Endodermal cell (in vitro differentiated cells): ENCODE measurements around the gene ENC1. TPM values are rescaled to one million over a fixed set of nuclear protein-coding genes. Genes with fewer than 3 reads are reported as not detected.

Experiments used
- DNase-seq: peaks from one replicate; pipeline ENCODE4 v3.0.0-alpha.2; 2017
- H3K27ac ChIP-seq: 2 replicates; pipeline ENCODE4 v1.5.1; 2013; ENCODE audit warnings: mild to moderate bottlenecking, low read depth, low read length, moderate library complexity
- H3K27me3 ChIP-seq: 2 replicates; pipeline ENCODE4 v1.6.1; 2013; ENCODE audit warnings: mild to moderate bottlenecking, low read length, moderate library complexity; ENCODE audit not compliant: insufficient read depth, control insufficient read depth, poor library complexity, severe bottlenecking
- H3K36me3 ChIP-seq: 2 replicates; pipeline ENCODE4 v1.7.0; 2013; ENCODE audit warnings: mild to moderate bottlenecking, low read length, moderate library complexity; ENCODE audit not compliant: control insufficient read depth, insufficient read depth
- H3K4me1 ChIP-seq: one replicate; pipeline ENCODE4 v1.7.0; 2013; ENCODE audit warnings: low read length; ENCODE audit not compliant: control insufficient read depth, insufficient read depth
- H3K4me3 ChIP-seq: 2 replicates; pipeline ENCODE4 v1.5.1; 2013; ENCODE audit warnings: mild to moderate bottlenecking, low read length, moderate library complexity
- H3K9ac ChIP-seq: 2 replicates; pipeline ENCODE4 v1.6.1; 2013; ENCODE audit warnings: mild to moderate bottlenecking, low read length, moderate library complexity; ENCODE audit not compliant: poor library complexity, severe bottlenecking; ENCODE audit errors: extremely low read depth
- H3K9me3 ChIP-seq: 2 replicates; pipeline ENCODE4 v1.6.1; 2013; ENCODE audit warnings: mild to moderate bottlenecking, low read length, moderate library complexity; ENCODE audit not compliant: control insufficient read depth
- H3K27ac Mint-ChIP-seq: 2 replicates; pipeline ENCODE4 v1.8.0; 2020; ENCODE audit warnings: mixed read lengths
- H3K27me3 Mint-ChIP-seq: 2 replicates; pipeline ENCODE4 v1.8.0; 2021; ENCODE audit warnings: mild to moderate bottlenecking, mixed read lengths; ENCODE audit not compliant: insufficient read depth
- H3K36me3 Mint-ChIP-seq: 2 replicates; pipeline ENCODE4 v1.8.0; 2020; ENCODE audit warnings: low read depth, mixed read lengths
- H3K4me1 Mint-ChIP-seq: 2 replicates; pipeline ENCODE4 v1.8.0; 2020; ENCODE audit warnings: mixed read lengths
- H3K4me3 Mint-ChIP-seq: 2 replicates; pipeline ENCODE4 v1.8.0; 2020; ENCODE audit warnings: mild to moderate bottlenecking, moderate library complexity, mixed read lengths
- H3K9me3 Mint-ChIP-seq: 2 replicates; pipeline ENCODE4 v1.8.0; 2020; ENCODE audit warnings: mild to moderate bottlenecking, mixed read lengths
- CTCF ChIP-seq: fragments of 200-600 bp; sonication (generic); conservative IDR thresholded peaks from 2 replicates; pipeline ENCODE4 v1.5.0; 2021; ENCODE audit warnings: antibody characterized with exemption, mild to moderate bottlenecking
- WGBS, 2 experiments: methylation state at CpG; one replicate each; pipeline versions ENCODE4 v1.1.5 to v1.1.7; 2013; ENCODE audit warnings: missing lambda C conversion rate in 2 of 2, mixed read lengths in 1 of 2; ENCODE audit not compliant: insufficient coverage in 1 of 2, insufficient read length in 1 of 2; 5-methylcytosine and 5-hydroxymethylcytosine counted together
- total RNA-seq, 2 donors: library from RNA; stranded (reverse); fragmentation: NEBNext Ultra II Directional in 1 of 2; extraction: Animal tissue kit (Norgen Biotek cat#: 25700) in 1 of 2; gene quantifications; 2 replicates in 1 of 2; 3 replicates in 1 of 2; pipeline ENCODE4 v1.2.1, GENCODE V29; 2021

The ENC1 gene
- total RNA-seq, 2 donors from 2014 or later = 64.2 to 70.8 TPM

DNA sequence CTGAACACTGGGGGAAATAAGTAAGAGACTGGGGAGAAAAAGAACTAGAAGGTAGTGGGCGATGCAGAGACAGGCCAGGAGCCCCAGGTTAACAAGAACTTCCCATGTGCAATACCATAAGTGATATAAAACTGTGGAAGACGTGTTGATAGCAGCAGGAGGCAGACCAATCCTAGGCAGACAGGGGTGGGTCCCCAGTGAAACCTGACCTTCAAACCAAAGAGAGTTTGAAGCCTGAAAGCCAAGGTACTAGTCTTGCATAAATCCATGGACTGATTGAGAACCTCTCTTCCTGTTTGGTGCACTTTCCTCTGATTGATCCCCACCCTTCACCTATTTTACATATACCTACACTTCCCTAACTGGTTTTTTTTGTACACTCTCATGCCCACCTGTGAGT lies 29.3 kb upstream of the ENC1 start:
- H3K9me3 ChIP-seq = peaks cover 5% of the 10 kb centered on the region
- Mint-ChIP-seq H3K36me3 (no peaks in the 10 kb centered on the region), H3K4me3 (no peak overlapping the region), H3K27me3 (no peaks in the 10 kb centered on the region), H3K4me1 (peaks cover 5% of the 10 kb centered on the region), H3K27ac (no peak overlapping the region), H3K9me3 (no peaks in the 10 kb centered on the region)
- H3K36me3 ChIP-seq = no peaks in the 10 kb centered on the region
- WGBS, 2 experiments = 93 to 94% methylated on average over 2 of the region's 2 CpGs
- no peak for TF ChIP-seq CTCF
- H3K9ac ChIP-seq = no peak overlapping the region
- no peak overlapping the region for H3K27ac ChIP-seq
- H3K4me3 ChIP-seq = no peak overlapping the region
- no peak for DNase-seq
- no peaks in the 10 kb centered on the region for H3K4me1 ChIP-seq
- H3K27me3 ChIP-seq = no peaks in the 10 kb centered on the region

GRCh38 chr5:74667396-74667795 lies 26.9 kb upstream of the ENC1 start:
- peaks cover 5% of the 10 kb centered on the region for H3K4me1 Mint-ChIP-seq
- peaks cover 5% of the 10 kb centered on the region for H3K9me3 ChIP-seq
- H3K4me3 ChIP-seq = no peak overlapping the region
- no peak for TF ChIP-seq CTCF
- no peak overlapping the region for H3K4me3 Mint-ChIP-seq
- no peaks in the 10 kb centered on the region for H3K27me3 Mint-ChIP-seq
- no peak overlapping the region for H3K27ac Mint-ChIP-seq
- no peak for DNase-seq
- H3K4me1 ChIP-seq = no peaks in the 10 kb centered on the region
- H3K36me3 Mint-ChIP-seq = no peaks in the 10 kb centered on the region
- 84 to 92% methylated on average over 3 to 4 of the region's 4 CpGs for WGBS, 2 experiments
- H3K9ac ChIP-seq = no peak overlapping the region
- H3K27me3 ChIP-seq = no peaks in the 10 kb centered on the region
- H3K9me3 Mint-ChIP-seq = no peaks in the 10 kb centered on the region
- no peak overlapping the region for H3K27ac ChIP-seq
- no peaks in the 10 kb centered on the region for H3K36me3 ChIP-seq

DNA sequence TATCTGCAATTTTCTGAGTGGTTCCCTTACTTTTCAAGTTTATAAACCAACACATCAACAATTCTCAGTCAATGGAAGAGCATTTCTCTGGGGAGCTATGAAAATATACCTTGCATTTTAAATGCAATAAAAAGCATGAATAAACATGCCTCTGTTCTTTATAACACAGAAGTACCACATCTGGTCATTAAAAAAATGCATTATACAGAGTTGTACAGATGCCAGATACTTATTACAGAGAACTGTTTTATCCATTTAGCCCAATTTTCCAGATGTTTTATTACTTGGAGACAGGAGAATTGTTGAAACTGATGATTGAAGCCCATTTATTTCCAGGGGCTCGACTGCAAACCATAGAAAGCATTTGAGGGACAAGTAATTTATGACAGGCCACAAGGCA lies 25.3 kb upstream of the ENC1 start:
- 90 to 94% methylated on average over 1 of the region's 1 CpG for WGBS, 2 experiments
- no peak for TF ChIP-seq CTCF
- Histone ChIP-seq H3K4me3 (no peak overlapping the region), H3K27me3 (no peaks in the 10 kb centered on the region), H3K9me3 (peaks cover 5% of the 10 kb centered on the region), H3K4me1 (no peaks in the 10 kb centered on the region), H3K36me3 (no peaks in the 10 kb centered on the region), H3K27ac (no peak overlapping the region), H3K9ac (no peak overlapping the region)
- H3K4me1 Mint-ChIP-seq = peaks cover 5% of the 10 kb centered on the region
- H3K27me3 Mint-ChIP-seq = no peaks in the 10 kb centered on the region
- H3K9me3 Mint-ChIP-seq = no peaks in the 10 kb centered on the region
- H3K27ac Mint-ChIP-seq = no peak overlapping the region
- no peak for DNase-seq
- no peaks in the 10 kb centered on the region for H3K36me3 Mint-ChIP-seq
- H3K4me3 Mint-ChIP-seq = no peak overlapping the region
